GM12878 (cell line): ENCODE measurements around the gene PTPRD. TPM values are rescaled to one million over a fixed set of nuclear protein-coding genes. Genes with fewer than 3 reads are reported as not detected.

ENCODE experiments used
- ATAC-seq: fragments of 200-7000 bp; cut with Tn5 transposase; 3 replicates; pipeline ENCODE4 v1.9.1; 2020; ENCODE audit warnings: mild to moderate bottlenecking, moderate library complexity
- BruUV-seq: library from RNA; stranded (reverse); fragments of 400-500 nt; replicated peaks from 2 replicates; lab custom pipeline; 2021; lab: Mats Ljungman, UMichigan
- CTCF ChIA-PET: fragments of 300-600 bp; sonication (Branson Sonifier 250); formaldehyde crosslinking; extraction: SDS; loops from one replicate; lab custom pipeline; 2021; ENCODE audit warnings: inconsistent platforms; lab: Yijun Ruan, JAX
- POLR2A ChIA-PET: fragments of 350-600 bp; formaldehyde crosslinking; extraction: SDS; loops from one replicate; lab custom pipeline; 2021; ENCODE audit warnings: inconsistent platforms; lab: Charles Lee
- RAD21 ChIA-PET: fragments of 300-600 bp; sonication (Branson Sonifier 250); formaldehyde crosslinking; loops from one replicate; lab custom pipeline; 2023; ENCODE audit warnings: antibody characterized with exemption; ENCODE audit not compliant: unreplicated experiment; lab: Charles Lee
- SMC1A ChIA-PET: fragments of 300-600 bp; sonication (Branson Sonifier 250); formaldehyde crosslinking; loops from one replicate; lab custom pipeline; 2023; ENCODE audit not compliant: unreplicated experiment, uncharacterized antibody; lab: Charles Lee
- DNase-seq: peaks from one replicate; pipeline ENCODE4 v3.0.0-alpha.2; 2011; ENCODE audit warnings: low read depth, low spot score
- FAIRE-seq: peaks from 3 replicates; lab custom pipeline; 2011; peaks lifted over from hg19 to GRCh38; lab: Jason Lieb, UNC
- H2AFZ ChIP-seq: 2 replicates; pipeline ENCODE4 v1.6.0; 2011; ENCODE audit warnings: low read depth, low read length, control low read depth; ENCODE audit not compliant: control insufficient read depth
- H3K27ac ChIP-seq: 2 replicates; pipeline ENCODE4 v1.5.1; 2011; ENCODE audit warnings: control low read depth; ENCODE audit not compliant: control insufficient read depth, insufficient read depth
- H3K27me3 ChIP-seq, 2 experiments: replicated peaks in 1 of 2; 2 replicates each; pipeline versions ENCODE4 v1.6.0 to v1.6.1; 2011; ENCODE audit warnings: low read length in 1 of 2; ENCODE audit not compliant: control insufficient read depth in 2 of 2, insufficient read depth in 2 of 2
- H3K36me3 ChIP-seq, 2 experiments: 2 replicates each; pipeline ENCODE4 v1.5.1; 2011; ENCODE audit warnings: low read length in 1 of 2; ENCODE audit not compliant: control insufficient read depth in 2 of 2, insufficient read depth in 2 of 2
- H3K4me1 ChIP-seq: 2 replicates; pipeline ENCODE4 v1.6.1; 2011; ENCODE audit warnings: mild to moderate bottlenecking, low read length, moderate library complexity, mixed read lengths; ENCODE audit not compliant: control insufficient read depth, insufficient read depth
- H3K4me2 ChIP-seq: 2 replicates; pipeline ENCODE4 v1.6.0; 2011; ENCODE audit warnings: control low read depth; ENCODE audit not compliant: control insufficient read depth, insufficient read depth
- H3K4me3 ChIP-seq: fragments of 200-600 bp; sonication (generic); 2 replicates; pipeline ENCODE4 v1.5.1; 2016
- H3K79me2 ChIP-seq: 2 replicates; pipeline ENCODE4 v1.6.0; 2011; ENCODE audit warnings: low read length; ENCODE audit not compliant: control insufficient read depth, insufficient read depth
- H3K9ac ChIP-seq: 2 replicates; pipeline ENCODE4 v1.8.0; 2011; ENCODE audit warnings: low read length, control low read depth, mixed read lengths; ENCODE audit not compliant: control insufficient read depth, insufficient read depth
- H3K9me3 ChIP-seq: replicated peaks from 3 replicates; pipeline ENCODE4 v1.5.1; 2011; ENCODE audit warnings: mild to moderate bottlenecking, low read length; ENCODE audit not compliant: control insufficient read depth, insufficient read depth
- H4K20me1 ChIP-seq: 2 replicates; pipeline ENCODE4 v1.6.0; 2011; ENCODE audit not compliant: control insufficient read depth, insufficient read depth
- DPF2 ChIP-seq: fragments of 450-650 bp; IDR thresholded peaks from 2 replicates; pipeline ENCODE4 v1.6.1; 2017; ENCODE audit warnings: mild to moderate bottlenecking
- NFYA ChIP-seq: IDR thresholded peaks from 2 replicates; pipeline ENCODE4 v1.6.1; 2011; ENCODE audit warnings: low read depth, mild to moderate bottlenecking, low read length, improper control_type of control experiment, borderline replicate concordance
- SIN3A ChIP-seq: IDR thresholded peaks from 2 replicates; pipeline ENCODE4 v1.6.1; 2012; ENCODE audit warnings: low read depth, low read length, improper control_type of control experiment
- SPI1 ChIP-seq: IDR thresholded peaks from 2 replicates; pipeline ENCODE4 v1.6.1; 2011; ENCODE audit warnings: low read depth, mild to moderate bottlenecking, low read length, moderate library complexity, borderline replicate concordance; ENCODE audit not compliant: insufficient read depth
- TBL1XR1 ChIP-seq: IDR thresholded peaks from 2 replicates; pipeline ENCODE4 v1.6.1; 2012; ENCODE audit warnings: low read depth, low read length, improper control_type of control experiment
- ZNF274 ChIP-seq: IDR thresholded peaks from one replicate; pipeline ENCODE4 v1.8.0; 2011; ENCODE audit not compliant: insufficient read length, insufficient read depth
- WGBS: methylation state at CpG from one replicate; pipeline ENCODE4 v1.1.6; 2016; ENCODE audit warnings: low lambda C conversion rate; ENCODE audit not compliant: insufficient replicate concordance, insufficient coverage; ENCODE audit errors: missing lambda C conversion rate; 5-methylcytosine and 5-hydroxymethylcytosine counted together
- in situ Hi-C: fragments of 300-500 bp; cut with MboI; formaldehyde crosslinking; loops from 9 replicates; pipeline ENCODE4 v1.14.3; 2018; ENCODE audit warnings: mixed read lengths
- intact Hi-C: fragments of 100-400 bp; cut with micrococcal nuclease; formaldehyde crosslinking; loops from one replicate; pipeline ENCODE4 v1.14.2; 2022; ENCODE audit not compliant: unreplicated experiment
- polyA plus RNA-seq, 11 experiments: library from polyadenylated mRNA; depleted of rRNA in 4 of 11; unstranded in 6 of 11; stranded (reverse) in 5 of 11; fragments of >200 nt; fragmentation: Nextera tagmentation in 4 of 11; fragmentation: Illumina TruSeq in 1 of 11; extraction: Ambion mirVana in 4 of 11; extraction: Trizol in 1 of 11; gene quantifications; 1 replicate in 1 of 11; 2 replicates in 10 of 11; pipeline versions ENCODE4 v1.2.1 to v1.2.3, GENCODE V29; 2011 to 2016; ENCODE audit warnings: inconsistent platforms in 2 of 11, missing spikeins in 2 of 11, low read depth in 1 of 11
- total RNA-seq, 4 experiments: library from RNA; depleted of rRNA in 3 of 4; stranded (reverse); fragments of >200 nt in 3 of 4; fragmentation: Illumina TruSeq in 1 of 4; extraction: Trizol in 1 of 4; gene quantifications; 2 replicates each; pipeline versions ENCODE4 v1.2.1 to v1.2.3, GENCODE V29; 2013 to 2021
- TF ChIP-seq, protein P1 (sequence below): fragments of 450-650 bp; formaldehyde crosslinking; IDR thresholded peaks from 2 replicates; pipeline ENCODE4 v1.4.0; 2020; ENCODE audit warnings: mild to moderate bottlenecking, moderate library complexity
- TF ChIP-seq, protein P2 (sequence below): IDR thresholded peaks from 2 replicates; pipeline ENCODE4 v1.6.1; 2012; ENCODE audit warnings: low read depth, low read length, improper control_type of control experiment

PTPRD gene
- total and polyA plus RNA-seq, 10 of the 15 experiments (the other 5 are each of a cell fraction or from before 2014, with no cell fraction given) = under 0.01 to 0.05 (median 0.01) TPM; not detected in 7

DNA sequence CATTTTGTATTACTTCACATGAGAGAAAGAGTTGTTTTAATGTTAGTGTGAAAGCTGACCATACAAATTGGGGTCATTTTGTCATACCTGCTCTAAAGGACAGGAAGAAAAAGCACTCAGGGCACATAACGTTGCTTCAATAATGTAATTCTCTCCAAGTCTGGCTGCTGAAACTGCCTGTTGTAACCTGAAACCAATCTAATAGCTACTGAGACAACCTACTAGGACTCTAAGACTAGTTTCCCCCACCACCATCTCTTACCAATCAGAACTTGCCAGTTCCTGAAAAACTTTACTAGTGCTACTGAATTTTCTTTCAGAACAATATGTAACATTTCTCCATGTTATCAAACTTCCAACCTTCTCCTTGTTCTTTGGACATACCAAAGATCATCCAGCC lies 374.7 kb downstream of the PTPRD start:
- Histone ChIP-seq H3K9ac (no peak overlapping the region), H3K4me3 (no peak overlapping the region), H2AFZ (no peak overlapping the region), H4K20me1 (no peaks in the 10 kb centered on the region), H3K4me1 (no peaks in the 10 kb centered on the region), H3K4me2 (no peak overlapping the region), H3K36me3 (no peaks in the 10 kb centered on the region), H3K27ac (no peak overlapping the region), H3K79me2 (no peaks in the 10 kb centered on the region), H3K9me3 (no peaks in the 10 kb centered on the region), H3K27me3 (no peaks in the 10 kb centered on the region)
- no peak for FAIRE-seq
- no peak for DNase-seq
- WGBS = 0% methylated on average over 1 of the region's 1 CpG
- intact Hi-C loops (no loop called here), in situ Hi-C loops (no loop called here)
- RAD21 ChIA-PET = interaction anchor here (0.6 kb wide), 1 partner anchor 295 kb away, joined by 3 read pairs; no protein-coding TSS in a partner anchor
- SMC1A ChIA-PET = interaction anchor here (1.1 kb wide), 1 partner anchor 8 kb away, joined by 3 read pairs; no protein-coding TSS in a partner anchor
- POLR2A ChIA-PET = no interaction called here
- TF ChIP-seq TBL1XR1 (no peak), DPF2 (no peak), SIN3A (no peak), NFYA (no peak), SPI1 (no peak), ZNF274 (no peak)
- TF ChIP-seq, protein P1, sequence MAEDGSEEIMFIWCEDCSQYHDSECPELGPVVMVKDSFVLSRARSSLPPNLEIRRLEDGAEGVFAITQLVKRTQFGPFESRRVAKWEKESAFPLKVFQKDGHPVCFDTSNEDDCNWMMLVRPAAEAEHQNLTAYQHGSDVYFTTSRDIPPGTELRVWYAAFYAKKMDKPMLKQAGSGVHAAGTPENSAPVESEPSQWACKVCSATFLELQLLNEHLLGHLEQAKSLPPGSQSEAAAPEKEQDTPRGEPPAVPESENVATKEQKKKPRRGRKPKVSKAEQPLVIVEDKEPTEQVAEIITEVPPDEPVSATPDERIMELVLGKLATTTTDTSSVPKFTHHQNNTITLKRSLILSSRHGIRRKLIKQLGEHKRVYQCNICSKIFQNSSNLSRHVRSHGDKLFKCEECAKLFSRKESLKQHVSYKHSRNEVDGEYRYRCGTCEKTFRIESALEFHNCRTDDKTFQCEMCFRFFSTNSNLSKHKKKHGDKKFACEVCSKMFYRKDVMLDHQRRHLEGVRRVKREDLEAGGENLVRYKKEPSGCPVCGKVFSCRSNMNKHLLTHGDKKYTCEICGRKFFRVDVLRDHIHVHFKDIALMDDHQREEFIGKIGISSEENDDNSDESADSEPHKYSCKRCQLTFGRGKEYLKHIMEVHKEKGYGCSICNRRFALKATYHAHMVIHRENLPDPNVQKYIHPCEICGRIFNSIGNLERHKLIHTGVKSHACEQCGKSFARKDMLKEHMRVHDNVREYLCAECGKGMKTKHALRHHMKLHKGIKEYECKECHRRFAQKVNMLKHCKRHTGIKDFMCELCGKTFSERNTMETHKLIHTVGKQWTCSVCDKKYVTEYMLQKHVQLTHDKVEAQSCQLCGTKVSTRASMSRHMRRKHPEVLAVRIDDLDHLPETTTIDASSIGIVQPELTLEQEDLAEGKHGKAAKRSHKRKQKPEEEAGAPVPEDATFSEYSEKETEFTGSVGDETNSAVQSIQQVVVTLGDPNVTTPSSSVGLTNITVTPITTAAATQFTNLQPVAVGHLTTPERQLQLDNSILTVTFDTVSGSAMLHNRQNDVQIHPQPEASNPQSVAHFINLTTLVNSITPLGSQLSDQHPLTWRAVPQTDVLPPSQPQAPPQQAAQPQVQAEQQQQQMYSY (CRISPR knock-in tag) = no peak
- TF ChIP-seq, protein P2, sequence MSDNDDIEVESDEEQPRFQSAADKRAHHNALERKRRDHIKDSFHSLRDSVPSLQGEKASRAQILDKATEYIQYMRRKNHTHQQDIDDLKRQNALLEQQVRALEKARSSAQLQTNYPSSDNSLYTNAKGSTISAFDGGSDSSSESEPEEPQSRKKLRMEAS = no peak
- no TSS peak for BruUV-seq
- CTCF ChIA-PET = no interaction called here
- no peak for ATAC-seq
